CD4-positive, alpha-beta T cell (primary cell): Measurements from ENCODE around the gene DUS1L. TPM values are rescaled to one million over a fixed set of nuclear protein-coding genes. Genes with fewer than 3 reads are reported as not detected.

ENCODE experiments used
- ATAC-seq: fragments of 200-7000 bp; cut with Tn5 transposase; one replicate; pipeline ENCODE4 v1.10.0; 2022; ENCODE audit warnings: mild to moderate bottlenecking; ENCODE audit not compliant: poor library complexity
- CTCF ChIA-PET: fragments of 350-600 bp; sonication (Branson Sonifier 250); formaldehyde crosslinking; loops from one replicate; lab custom pipeline; 2021; ENCODE audit warnings: antibody characterized with exemption, inconsistent platforms; lab: Charles Lee
- POLR2A ChIA-PET: fragments of 350-600 bp; sonication (Branson Sonifier 250); formaldehyde crosslinking; loops from one replicate; lab custom pipeline; 2021; ENCODE audit warnings: antibody characterized with exemption, inconsistent platforms; lab: Charles Lee
- DNase-seq, 14 experiments: peaks; one replicate each; pipeline ENCODE4 v3.0.0-alpha.2; 2013 to 2020; ENCODE audit warnings: mixed read lengths in 2 of 14
- H3K27ac ChIP-seq, 2 donors: one replicate each; pipeline versions ENCODE4 v1.5.1 to v1.7.0; 2013; ENCODE audit warnings: low read length in 2 of 2, low read depth in 1 of 2, mild to moderate bottlenecking in 1 of 2
- H3K27me3 ChIP-seq, 2 experiments: 1 replicate in 1 of 2; 2 replicates in 1 of 2; pipeline versions ENCODE4 v1.6.1 to v1.7.0; 2013; ENCODE audit warnings: low read length in 2 of 2, control low read depth in 1 of 2, mild to moderate bottlenecking in 1 of 2, moderate library complexity in 1 of 2; ENCODE audit not compliant: insufficient read depth in 2 of 2, control insufficient read depth in 1 of 2
- H3K36me3 ChIP-seq: one replicate; pipeline ENCODE4 v1.6.1; 2013; ENCODE audit warnings: low read length, control low read depth; ENCODE audit not compliant: insufficient read depth
- H3K4me1 ChIP-seq: one replicate; pipeline ENCODE4 v1.6.1; 2013; ENCODE audit warnings: low read length, control low read depth; ENCODE audit not compliant: insufficient read depth
- H3K4me3 ChIP-seq: one replicate; pipeline ENCODE4 v1.5.1; 2013; ENCODE audit warnings: mild to moderate bottlenecking, low read length, moderate library complexity
- H3K9me3 ChIP-seq, 2 experiments: 1 replicate in 1 of 2; 2 replicates in 1 of 2; pipeline versions ENCODE4 v1.6.1 to v1.7.0; 2013; ENCODE audit warnings: low read length in 2 of 2, mild to moderate bottlenecking in 2 of 2, control low read depth in 1 of 2, moderate library complexity in 1 of 2; ENCODE audit not compliant: control insufficient read depth in 1 of 2, insufficient read depth in 1 of 2
- H3K27ac Mint-ChIP-seq: one replicate; pipeline ENCODE4 v1.8.0; 2020; ENCODE audit warnings: mixed read lengths
- H3K27me3 Mint-ChIP-seq: one replicate; pipeline ENCODE4 v1.8.0; 2021; ENCODE audit warnings: mixed read lengths
- H3K36me3 Mint-ChIP-seq: one replicate; pipeline ENCODE4 v1.8.0; 2021; ENCODE audit warnings: low read depth, mixed read lengths
- H3K4me1 Mint-ChIP-seq: one replicate; pipeline ENCODE4 v1.8.0; 2021; ENCODE audit warnings: low read depth, mixed read lengths
- H3K4me3 Mint-ChIP-seq: one replicate; pipeline ENCODE4 v1.8.0; 2020; ENCODE audit warnings: mild to moderate bottlenecking, mixed read lengths
- H3K9me3 Mint-ChIP-seq: one replicate; pipeline ENCODE4 v1.8.0; 2020; ENCODE audit warnings: mixed read lengths
- intact Hi-C, 2 experiments: fragments of 100-400 bp; cut with DNase I in 1 of 2; cut with micrococcal nuclease in 1 of 2; formaldehyde crosslinking; loops; one replicate each; pipeline versions ENCODE4 v1.15.1 to v1.9.0; 2023 to 2025; cut with DNase I, micrococcal nuclease
- polyA plus RNA-seq, 2 donors: library from polyadenylated mRNA; unstranded; fragments of 120-200 nt; gene quantifications; one replicate each; pipeline ENCODE4 v1.2.1, GENCODE V29; 2013
- total RNA-seq, 174 experiments: library from RNA in 2 of 174; stranded (reverse) in 2 of 174; gene quantifications; one replicate each; pipeline ENCODE4 v1.2.3 and lab custom pipeline; 2021 to 2026
- TF ChIP-seq, protein P1 (sequence below): fragments of 200-600 bp; IDR thresholded peaks from one replicate; pipeline ENCODE4 v1.8.0; 2022; ENCODE audit warnings: antibody characterized with exemption, mild to moderate bottlenecking

Gene DUS1L
- 100 to 1,000 TPM; 160 to 163 TPM for total RNA-seq
- 104 TPM for polyA plus RNA-seq (2013, experiment 1 of 2)
- 103 TPM for polyA plus RNA-seq (2013, experiment 2 of 2)
- 81.0 to 340 (median 147) reads per million in 172 experiments for total RNA-seq (lab: John Stamatoyannopoulos, UW)

DNA sequence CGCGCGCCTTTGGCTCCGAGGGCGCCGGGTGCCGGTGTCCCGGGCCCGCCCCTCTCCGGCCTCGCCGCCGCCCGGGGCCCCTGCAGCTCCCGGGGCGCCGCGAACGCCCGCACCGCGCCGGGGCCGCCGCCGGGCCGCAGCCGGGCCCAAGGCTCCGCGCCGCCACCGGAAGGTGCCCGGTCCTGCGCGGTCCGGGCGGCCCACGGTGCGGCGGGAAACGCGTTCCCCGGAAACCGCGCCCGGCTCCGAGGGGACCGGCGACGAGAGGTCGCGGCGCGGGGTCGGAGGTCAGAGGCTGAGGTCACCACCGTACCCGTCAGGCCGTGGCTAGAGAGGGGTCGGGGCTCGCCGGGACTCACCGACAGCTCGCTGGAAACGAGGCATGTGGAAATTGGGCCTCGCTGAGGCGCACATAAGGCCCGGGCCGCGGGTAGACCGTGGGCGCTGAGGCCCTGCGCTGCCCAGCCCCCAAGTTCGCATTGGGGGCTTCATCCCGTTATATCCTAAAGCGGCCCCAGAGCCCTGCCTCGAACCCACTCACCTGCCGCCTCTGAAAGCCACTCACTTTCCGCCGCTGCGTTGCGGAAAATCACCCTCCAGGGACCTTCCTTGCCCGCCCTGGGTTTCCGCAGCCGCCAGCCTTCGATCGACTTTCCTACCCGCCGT lies at the start of gene DUS1L:
TSS of gene DUS1L (minus strand) at position 167 of the 666 bp plus-strand sequence. CDS start 745 bp downstream, outside the sequence.
- ChIA-PET CTCF (interaction anchor here (1.0 to 1.7 kb wide), 3 partner anchors 35 to 106 kb away, joined by 3 to 7 read pairs (median 3); no protein-coding TSS in a partner anchor), POLR2A (interaction anchor here (0.6 to 3.0 kb wide), 13 partner anchors 11 to 238 kb away, joined by 3 to 17 read pairs (median 4); partner anchors contain the start of genes DCXR, FASN, GPS1 and RAC3)
- Mint-ChIP-seq H3K4me1 (peaks cover 9% of the 10 kb centered on the region), H3K27ac (peak within 1 kb of the TSS; percentile 88), H3K36me3 (no peaks in the 10 kb centered on the region), H3K9me3 (no peaks in the 10 kb centered on the region), H3K27me3 (no peaks in the 10 kb centered on the region), H3K4me3 (peak within 1 kb of the TSS; percentile 89)
- TF ChIP-seq, protein P1, sequence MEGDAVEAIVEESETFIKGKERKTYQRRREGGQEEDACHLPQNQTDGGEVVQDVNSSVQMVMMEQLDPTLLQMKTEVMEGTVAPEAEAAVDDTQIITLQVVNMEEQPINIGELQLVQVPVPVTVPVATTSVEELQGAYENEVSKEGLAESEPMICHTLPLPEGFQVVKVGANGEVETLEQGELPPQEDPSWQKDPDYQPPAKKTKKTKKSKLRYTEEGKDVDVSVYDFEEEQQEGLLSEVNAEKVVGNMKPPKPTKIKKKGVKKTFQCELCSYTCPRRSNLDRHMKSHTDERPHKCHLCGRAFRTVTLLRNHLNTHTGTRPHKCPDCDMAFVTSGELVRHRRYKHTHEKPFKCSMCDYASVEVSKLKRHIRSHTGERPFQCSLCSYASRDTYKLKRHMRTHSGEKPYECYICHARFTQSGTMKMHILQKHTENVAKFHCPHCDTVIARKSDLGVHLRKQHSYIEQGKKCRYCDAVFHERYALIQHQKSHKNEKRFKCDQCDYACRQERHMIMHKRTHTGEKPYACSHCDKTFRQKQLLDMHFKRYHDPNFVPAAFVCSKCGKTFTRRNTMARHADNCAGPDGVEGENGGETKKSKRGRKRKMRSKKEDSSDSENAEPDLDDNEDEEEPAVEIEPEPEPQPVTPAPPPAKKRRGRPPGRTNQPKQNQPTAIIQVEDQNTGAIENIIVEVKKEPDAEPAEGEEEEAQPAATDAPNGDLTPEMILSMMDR: no peak
- Histone ChIP-seq H3K4me1 (peaks cover 34% of the 10 kb centered on the region), H3K27ac (peak within 1 kb of the TSS; percentile 65 to 85), H3K36me3 (peaks cover 18% of the 10 kb centered on the region), H3K4me3 (peak within 1 kb of the TSS; percentile 81), H3K9me3 (no peaks in the 10 kb centered on the region), H3K27me3 (no peaks in the 10 kb centered on the region)
- ATAC-seq (peak; percentile 88), DNase-seq (peak; percentile 43 to 89 (median 66))
- intact Hi-C loops: loop anchor here (1.0 to 2.0 kb wide), 3 partner anchors 14 to 33 kb away; partner anchors contain the start of genes GPS1 (in 2 of the 2), RFNG (in 2 of the 2) and FASN (in 1 of the 2)

DNA sequence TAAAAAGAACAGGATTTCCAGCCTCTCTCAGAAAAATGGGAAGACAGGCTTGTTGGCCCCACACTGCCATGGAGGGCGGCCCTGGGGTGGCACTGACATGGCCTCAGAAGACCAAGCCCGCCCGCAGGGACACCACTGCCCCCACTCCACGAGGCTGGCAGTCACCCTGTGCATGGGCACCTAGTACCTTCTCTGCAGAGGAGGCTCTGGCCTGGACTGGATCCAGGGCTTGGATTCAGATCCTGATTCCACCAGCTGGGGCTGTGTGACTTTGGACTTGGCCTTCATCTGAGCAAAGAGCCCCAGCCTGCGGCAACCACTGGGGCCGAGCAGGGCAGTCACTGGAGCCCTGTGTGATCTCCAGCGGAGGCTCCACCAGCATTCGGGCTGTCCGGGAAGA lies 49.3 kb upstream of the DUS1L start:
- Mint-ChIP-seq H3K27ac (no peak overlapping the region), H3K4me3 (no peak overlapping the region), H3K4me1 (peaks cover 18% of the 10 kb centered on the region), H3K9me3 (no peaks in the 10 kb centered on the region), H3K27me3 (no peaks in the 10 kb centered on the region), H3K36me3 (peaks cover 12% of the 10 kb centered on the region)
- ChIA-PET POLR2A (no interaction called here), CTCF (no interaction called here)
- Histone ChIP-seq H3K4me1 (peaks cover 8% of the 10 kb centered on the region), H3K9me3 (no peaks in the 10 kb centered on the region), H3K36me3 (peaks cover 4% of the 10 kb centered on the region), H3K4me3 (no peak overlapping the region), H3K27me3 (no peaks in the 10 kb centered on the region), H3K27ac (no peak overlapping the region)
- ATAC-seq (no peak), DNase-seq (no peak)
- TF ChIP-seq, protein P1: no peak
- intact Hi-C loops: no loop called here

DNA sequence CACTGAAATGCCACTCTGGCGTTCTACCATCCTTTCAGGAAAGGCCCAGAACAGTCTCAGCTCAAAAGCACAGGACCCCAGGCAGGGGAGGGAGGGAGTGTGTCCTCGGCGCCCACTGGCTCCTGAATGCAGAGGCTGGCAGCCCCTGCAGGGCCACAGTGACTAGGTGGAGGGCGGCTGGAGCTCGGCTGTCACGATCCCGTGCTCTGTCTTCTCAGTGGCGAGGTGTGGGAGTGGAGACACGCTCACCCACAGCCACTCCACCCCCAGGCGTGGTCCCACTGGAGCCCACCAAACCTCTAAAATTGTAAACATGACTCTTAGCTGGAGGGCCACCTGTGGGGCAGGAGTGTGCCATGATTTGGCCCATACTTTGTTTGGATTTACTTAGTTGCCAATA lies 48.8 kb upstream of the DUS1L start:
- peaks cover 4% of the 10 kb centered on the region for H3K36me3 ChIP-seq
- peaks cover 4% of the 10 kb centered on the region for H3K4me1 ChIP-seq
- DNase-seq (no peak), ATAC-seq (no peak)
- no peak overlapping the region for H3K27ac Mint-ChIP-seq
- H3K36me3 Mint-ChIP-seq: peaks cover 12% of the 10 kb centered on the region
- no peak overlapping the region for H3K27ac ChIP-seq
- no peaks in the 10 kb centered on the region for H3K27me3 Mint-ChIP-seq
- H3K4me3 Mint-ChIP-seq: no peak overlapping the region
- H3K9me3 Mint-ChIP-seq: no peaks in the 10 kb centered on the region
- intact Hi-C loops: no loop called here
- no peaks in the 10 kb centered on the region for H3K9me3 ChIP-seq
- CTCF ChIA-PET: no interaction called here
- H3K4me3 ChIP-seq: no peak overlapping the region
- H3K4me1 Mint-ChIP-seq: peaks cover 14% of the 10 kb centered on the region
- TF ChIP-seq, protein P1: no peak
- POLR2A ChIA-PET: no interaction called here
- no peaks in the 10 kb centered on the region for H3K27me3 ChIP-seq
